ENCODE data around the gene HMOX2. TPM values are rescaled to one million over a fixed set of nuclear protein-coding genes. Genes with fewer than 3 reads are reported as not detected.

HMOX2 gene, protein sequence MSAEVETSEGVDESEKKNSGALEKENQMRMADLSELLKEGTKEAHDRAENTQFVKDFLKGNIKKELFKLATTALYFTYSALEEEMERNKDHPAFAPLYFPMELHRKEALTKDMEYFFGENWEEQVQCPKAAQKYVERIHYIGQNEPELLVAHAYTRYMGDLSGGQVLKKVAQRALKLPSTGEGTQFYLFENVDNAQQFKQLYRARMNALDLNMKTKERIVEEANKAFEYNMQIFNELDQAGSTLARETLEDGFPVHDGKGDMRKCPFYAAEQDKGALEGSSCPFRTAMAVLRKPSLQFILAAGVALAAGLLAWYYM
- 10 to 100 TPM; 32.6 to 51.2 (median 38.7) TPM for polyA plus RNA-seq (ENCODE audit: insufficient read length in 10 of 10)
- long read RNA-seq, donor 1, transcript HMOX2-208 (6 exons, 2,147 nt) = major isoform, 10 of 13 reads
- long read RNA-seq, donor 1, partial matches to known transcripts = 0 of 13 reads
- long read RNA-seq, donor 1, other reads (novel, unspliced or antisense) = 0 of 13 reads
- long read RNA-seq, donor 2, transcript HMOX2-208 (6 exons, 2,147 nt) = major isoform, 9 of 9 reads
- long read RNA-seq, donor 2, partial matches to known transcripts = 0 of 9 reads
- long read RNA-seq, donor 2, other reads (novel, unspliced or antisense) = 0 of 9 reads
- long read RNA-seq, donor 3 = 0 reads
- long read RNA-seq, donor 4, partial matches to known transcripts = 0 of 13 reads
- long read RNA-seq, donor 4, other reads (novel, unspliced or antisense) = 7 of 13 reads
- long read RNA-seq, donor 5, transcript HMOX2-208 (6 exons, 2,147 nt) = major isoform, 9 of 28 reads
- long read RNA-seq, donor 5, partial matches to known transcripts = 15 of 28 reads
- long read RNA-seq, donor 5, other reads (novel, unspliced or antisense) = 0 of 28 reads
- long read RNA-seq, donor 6, transcript HMOX2-208 (6 exons, 2,147 nt) = major isoform, 14 of 23 reads
- long read RNA-seq, donor 6, partial matches to known transcripts = 5 of 23 reads
- long read RNA-seq, donor 6, other reads (novel, unspliced or antisense) = 0 of 23 reads
- long read RNA-seq, donor 7, transcript HMOX2-208 (6 exons, 2,147 nt) = major isoform, 14 of 21 reads
- long read RNA-seq, donor 7, partial matches to known transcripts = 5 of 21 reads
- long read RNA-seq, donor 7, other reads (novel, unspliced or antisense) = 0 of 21 reads
- long read RNA-seq, donor 8, transcript HMOX2-208 (6 exons, 2,147 nt) = major isoform, 13 of 20 reads
- long read RNA-seq, donor 8, partial matches to known transcripts = 5 of 20 reads
- long read RNA-seq, donor 8, other reads (novel, unspliced or antisense) = 0 of 20 reads
- long read RNA-seq, donor 9, partial matches to known transcripts = 0 of 2 reads
- long read RNA-seq, donor 9, other reads (novel, unspliced or antisense) = 0 of 2 reads

DNA sequence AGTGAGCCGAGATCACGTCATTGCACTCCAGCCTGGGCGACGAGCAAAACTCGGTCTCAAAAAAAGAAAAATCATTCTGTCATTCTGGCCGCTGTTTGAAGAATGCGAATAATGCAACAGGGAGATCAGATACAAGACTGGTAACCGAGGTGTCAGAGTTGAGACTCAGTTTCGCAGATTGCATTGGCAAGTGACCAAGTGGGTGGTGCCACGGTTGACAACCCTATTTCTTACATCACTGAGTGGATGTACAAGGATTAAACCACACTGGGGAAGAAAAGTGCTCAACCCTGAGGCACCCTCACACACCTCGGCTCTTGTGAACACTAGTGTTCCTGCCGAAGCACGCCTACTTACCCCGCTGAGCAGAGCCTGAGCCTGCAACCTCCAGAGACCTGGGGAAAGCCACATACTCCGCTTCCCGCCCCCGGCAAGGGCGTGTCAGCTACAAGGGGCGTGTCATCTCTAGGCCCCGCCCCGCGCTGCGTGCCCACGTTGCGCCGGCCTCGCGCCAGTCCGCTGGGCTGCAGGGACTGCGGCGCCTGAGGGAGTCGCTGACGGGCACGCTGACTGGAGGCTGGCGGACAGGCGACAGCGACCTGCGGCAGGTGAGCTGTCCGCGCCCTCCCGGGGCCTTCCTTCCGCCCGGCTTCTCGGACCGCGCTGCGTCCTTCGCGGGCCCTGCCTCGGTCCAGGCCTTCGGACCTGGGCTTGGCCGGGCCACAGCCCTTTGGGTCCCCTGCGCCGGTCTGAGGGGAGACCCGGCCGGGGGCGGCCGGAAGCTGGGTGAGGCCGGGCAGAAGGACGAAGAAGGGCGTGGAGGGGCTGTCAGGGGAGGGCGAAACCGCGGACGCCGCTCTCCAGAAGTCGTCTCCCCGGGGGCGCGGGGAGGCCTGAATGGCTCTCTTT is at the start of gene HMOX2:
Gene HMOX2, plus strand, starts transcription at position 519 of the 909 bp plus-strand sequence. CDS start 29,127 bp downstream, outside the sequence.
- peak; percentile 90 to 97 (median 94) for DNase-seq

DNA sequence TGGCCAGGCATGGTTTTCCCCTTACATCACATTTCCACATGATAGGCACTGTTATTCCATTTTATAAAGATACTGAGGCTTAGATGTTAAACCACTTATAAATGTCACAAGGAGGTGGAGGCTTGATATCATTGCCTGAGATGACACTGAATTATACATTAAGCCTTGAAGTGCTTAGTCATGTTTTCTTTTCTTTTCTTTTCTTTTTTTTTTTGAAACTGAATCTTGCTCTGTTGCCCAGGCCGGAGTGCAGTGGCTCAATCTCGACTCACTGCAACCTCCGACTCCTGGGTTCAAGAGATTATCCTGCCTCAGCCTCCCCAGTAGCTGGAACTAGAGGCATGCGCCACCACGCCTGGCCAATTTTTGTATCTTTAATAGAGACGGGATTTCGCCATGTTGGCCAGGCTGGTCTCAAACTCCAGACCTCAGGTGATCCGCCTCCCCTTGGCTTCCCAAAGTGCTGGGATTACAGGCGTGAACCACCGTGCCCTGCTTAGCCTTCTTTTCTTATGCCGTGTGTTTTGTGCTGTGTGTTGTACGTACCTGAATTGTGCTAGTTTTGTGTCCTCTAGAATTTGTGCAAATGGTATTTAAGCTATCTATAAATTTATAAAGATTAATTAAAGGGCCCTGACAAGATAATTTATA is 49.4 kb upstream of the HMOX2 start:
- no peak for DNase-seq

DNA sequence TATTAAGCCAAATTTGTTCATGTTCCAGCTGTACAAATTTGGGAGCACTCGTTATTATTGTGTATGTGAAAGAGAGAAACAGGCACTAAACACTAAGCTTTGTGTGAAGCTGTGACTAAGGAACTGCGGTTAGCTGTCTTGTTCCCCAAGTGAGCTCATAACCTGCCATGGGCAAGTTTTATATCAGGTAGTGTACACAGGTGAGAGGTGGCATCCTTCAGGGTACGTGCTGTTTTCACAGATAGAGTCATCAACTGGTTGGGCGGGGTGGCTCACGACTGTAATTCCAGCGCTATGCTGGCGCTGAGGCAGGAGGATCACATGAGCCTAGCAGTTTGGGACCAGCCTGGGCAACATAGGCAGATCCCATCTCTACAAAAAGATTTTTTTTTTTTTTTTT is 47.7 kb upstream of the HMOX2 start:
- no peak for DNase-seq

DNA sequence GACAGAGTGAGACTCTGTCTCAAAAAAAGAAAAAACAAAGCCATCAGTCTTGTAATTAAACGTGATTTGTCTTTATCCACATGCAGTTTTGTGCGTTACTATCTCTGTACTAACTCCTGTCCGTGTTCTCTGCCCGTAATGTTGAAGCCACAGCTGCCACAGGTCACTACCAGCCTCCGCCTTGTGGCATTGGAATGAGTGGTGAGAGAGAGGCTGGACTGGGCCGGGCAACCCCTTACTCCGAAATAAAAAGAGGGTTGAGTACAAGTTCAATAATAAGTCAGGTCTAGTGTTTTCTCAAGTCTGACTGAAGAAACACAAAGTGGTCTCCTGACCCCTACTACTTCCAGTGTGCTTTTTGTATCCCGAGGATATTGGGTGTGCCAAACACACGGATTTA is 45.2 kb upstream of the HMOX2 start:
- no peak for DNase-seq

DNA sequence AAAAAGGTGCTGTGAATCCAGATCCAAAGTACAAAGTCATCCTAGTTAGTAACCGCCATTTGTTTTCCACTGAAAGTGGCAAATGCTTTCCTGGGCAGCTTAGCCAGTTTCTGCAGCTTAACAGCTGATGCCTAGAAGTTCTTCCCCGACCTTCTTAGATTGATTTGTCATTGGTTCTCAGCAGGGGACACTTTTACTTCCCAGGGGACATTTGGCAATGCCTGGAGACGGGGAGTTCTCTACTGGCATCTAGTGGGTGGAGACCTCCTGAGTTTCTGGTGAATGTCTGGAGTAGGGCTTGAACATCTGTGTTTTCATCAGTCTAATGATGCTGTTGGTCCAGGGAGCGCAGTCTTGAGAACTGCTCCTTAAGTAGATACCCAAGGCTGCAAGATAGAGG is 43.0 kb upstream of the HMOX2 start:
- DNase-seq = no peak

DNA sequence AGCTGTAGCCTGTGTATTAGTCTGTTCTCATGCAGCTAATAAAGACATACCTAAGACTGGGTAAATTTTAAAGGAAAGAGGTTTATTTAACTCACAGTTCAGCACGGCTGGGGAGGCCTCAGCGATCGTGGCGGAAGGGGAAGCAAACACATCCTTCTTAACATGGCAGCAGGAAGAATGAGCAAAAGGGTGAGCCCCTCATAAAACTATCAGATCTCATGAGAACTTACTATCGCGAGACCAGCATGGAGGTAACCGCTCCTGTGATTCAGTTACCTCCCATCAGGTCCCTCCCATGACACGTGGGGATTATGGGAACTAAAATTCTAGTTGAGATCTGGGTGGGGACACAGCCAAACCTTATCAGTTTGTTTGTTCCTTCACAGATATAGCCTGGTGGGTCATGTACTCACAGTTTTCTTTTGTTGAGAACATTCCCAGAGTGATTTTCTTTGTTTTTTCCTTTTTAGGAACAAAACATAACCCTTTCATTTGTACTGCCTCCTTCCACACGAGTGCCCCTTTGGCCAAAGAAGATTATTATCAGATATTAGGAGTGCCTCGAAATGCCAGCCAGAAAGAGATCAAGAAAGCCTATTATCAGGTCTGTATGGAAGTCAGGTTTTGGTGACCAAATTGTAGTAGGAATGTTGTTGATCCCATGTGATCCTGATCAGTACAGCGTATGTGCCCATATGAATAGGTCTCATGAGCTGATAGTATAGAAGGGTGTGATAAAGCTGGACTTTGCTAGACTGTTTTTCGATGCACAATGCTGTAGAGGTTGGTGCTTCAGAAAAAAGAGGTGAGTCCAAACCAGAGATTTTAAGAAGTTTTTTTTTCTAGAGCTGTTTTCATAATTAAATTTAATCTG is 42.0 kb upstream of the HMOX2 start:
- DNase-seq = no peak

DNA sequence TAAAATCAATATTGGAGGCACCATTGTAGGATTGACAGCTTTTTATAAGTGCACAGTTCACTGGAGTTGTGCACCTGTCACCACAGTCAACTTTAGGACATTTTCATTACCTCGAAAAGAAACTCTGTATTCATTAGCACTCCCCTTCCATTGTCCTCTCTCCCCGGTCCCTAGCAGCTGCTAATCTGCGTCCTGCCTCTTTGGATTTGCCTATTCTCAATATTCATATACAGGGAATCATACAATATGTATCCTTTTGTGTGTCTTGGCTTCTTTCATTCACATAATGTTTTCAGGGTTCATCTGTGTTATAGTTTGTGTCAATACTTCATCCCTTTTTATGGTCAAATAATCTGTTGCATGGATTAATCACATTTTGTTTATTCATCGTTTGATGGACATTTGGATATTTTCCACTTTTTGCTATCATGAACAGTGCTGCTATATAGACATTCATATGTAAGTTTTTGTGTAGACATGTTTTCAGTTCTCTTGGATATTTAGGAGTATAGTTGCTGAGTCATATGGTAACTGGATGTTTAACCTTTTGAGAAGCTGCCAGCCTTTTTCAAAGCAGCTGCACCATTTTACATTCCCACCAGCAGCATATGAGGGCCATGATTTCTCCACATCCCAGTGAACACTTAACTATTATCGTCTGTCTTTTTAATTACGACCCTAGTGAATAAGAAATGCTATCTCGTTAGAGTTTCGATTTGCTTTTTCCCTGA is 40.7 kb upstream of the HMOX2 start:
- DNase-seq = no peak

DNA sequence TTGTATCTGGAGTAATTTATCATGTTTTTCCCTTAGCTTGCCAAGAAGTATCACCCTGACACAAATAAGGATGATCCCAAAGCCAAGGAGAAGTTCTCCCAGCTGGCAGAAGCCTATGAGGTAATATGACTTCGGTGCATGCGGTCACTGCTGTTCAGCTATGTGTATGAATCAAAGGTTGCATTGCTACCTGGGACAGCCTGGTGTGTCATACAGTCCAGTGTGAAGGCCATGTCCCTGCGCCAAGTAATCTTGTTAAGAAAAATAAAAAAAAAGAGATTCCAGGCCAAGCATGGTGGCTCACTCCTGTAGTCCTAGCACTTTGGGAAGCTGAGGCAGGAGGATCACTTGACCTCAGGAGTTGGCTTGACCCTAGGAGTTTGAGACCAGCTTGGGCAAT is 38.8 kb upstream of the HMOX2 start:
- no peak for DNase-seq

DNA sequence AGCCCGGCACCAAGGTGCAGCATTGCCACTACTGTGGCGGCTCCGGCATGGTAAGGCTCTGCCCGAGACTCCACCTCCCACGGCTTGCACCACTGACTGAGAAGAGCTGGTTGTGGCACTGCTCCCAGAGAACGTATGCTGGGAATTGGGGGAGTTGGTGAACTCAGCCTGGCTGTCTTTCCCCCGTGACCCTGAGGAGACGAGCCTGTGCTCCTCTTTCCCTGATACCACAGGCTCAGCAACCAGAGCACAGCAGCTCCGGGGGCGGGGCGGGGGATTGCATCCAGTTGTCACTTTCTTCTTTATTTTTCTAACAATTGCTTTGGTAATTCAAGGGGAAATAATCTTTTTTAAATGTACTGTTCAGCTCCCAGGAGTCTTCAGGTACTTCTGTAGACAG is 33.8 kb upstream of the HMOX2 start:
- no peak for DNase-seq

DNA sequence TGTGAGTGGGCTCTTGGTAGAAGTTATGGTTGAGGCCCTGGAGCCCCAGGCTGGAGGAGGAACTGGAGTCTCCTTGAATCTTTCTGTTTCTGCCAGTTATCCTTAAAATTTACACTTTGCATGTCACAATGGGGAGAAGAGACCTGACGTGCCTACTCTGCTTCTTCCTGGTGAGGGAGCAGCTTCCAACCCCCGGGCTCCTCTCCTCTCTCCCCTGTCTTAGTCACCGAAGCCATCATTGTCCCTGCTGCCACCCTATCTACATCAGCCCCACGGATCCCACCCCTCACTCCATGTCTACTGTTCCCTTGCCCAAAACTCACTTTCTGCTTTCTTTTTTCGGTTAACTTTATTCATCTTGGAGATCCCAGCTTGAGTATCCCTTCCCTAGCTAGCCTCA is 32.9 kb upstream of the HMOX2 start:
- DNase-seq = no peak

DNA sequence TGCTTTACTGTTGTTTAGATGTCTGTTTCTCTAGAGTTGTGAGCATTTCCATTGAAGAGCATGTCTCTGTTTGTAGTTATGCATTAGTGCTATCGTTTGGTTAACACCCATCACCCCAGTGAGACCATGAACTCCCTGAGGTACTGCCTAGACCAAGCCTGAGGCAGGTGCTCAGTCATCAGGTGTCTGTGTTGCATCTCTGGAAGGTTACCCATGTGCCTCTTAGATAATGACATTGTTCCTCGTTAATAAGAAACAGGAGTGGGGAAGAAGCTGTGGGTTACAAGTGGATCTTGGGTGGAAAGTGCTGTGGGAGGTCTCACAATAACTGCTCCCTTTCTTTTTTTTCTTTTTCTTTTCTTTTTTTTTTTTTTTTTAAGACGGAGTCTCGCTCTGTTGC is 32.2 kb upstream of the HMOX2 start:
- no peak for DNase-seq

DNA sequence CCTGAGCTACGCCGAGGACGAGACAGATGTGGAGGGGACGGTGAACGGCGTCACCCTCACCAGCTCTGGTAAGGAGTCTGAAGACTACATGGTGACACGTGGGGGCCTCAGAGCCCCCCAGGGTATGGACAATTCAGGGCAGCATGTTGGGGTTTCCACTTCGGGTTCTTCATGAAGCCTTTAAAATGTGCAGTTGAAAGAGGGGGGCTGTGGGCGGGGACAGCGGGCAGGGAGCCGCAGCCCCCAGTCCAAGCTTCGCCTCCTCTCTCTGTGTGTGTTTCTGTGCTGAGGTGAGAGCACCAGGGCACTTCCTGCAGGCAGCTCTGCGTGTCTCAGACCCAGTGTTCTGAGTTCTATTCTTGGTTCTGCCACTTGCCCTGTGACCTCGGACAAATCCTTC is 25.8 kb upstream of the HMOX2 start:
- DNase-seq = no peak

DNA sequence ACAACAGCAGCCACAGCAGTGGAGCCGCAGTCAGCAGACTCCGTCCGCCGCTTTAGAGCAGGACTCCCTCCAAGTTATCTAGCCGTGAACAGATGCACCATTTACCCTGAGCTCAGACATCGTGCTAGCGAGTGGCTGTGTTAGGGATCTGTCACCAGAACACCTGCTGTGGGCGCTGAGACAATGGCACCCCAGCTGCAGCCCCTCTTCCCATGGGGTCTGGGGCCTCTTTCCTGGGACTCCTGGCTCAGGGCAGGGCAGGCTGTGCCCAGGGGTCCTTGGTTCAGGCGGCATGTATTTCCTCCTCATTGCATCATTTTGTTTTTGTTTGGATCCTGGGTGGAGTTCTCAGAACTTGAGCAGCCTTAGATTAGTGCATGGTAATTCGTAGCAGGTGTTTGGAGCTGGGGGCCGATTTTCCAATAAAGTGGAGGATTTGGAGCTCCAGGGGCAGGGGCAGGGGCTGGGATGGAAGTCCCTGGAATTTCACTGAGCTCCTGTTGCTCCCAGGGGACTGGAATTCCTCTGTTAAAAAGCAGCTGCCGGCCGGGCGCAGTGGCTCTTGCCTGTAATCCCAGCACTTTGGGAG is 25.2 kb upstream of the HMOX2 start:
- peak in 1 of 3 donors; percentile 51 for DNase-seq

DNA sequence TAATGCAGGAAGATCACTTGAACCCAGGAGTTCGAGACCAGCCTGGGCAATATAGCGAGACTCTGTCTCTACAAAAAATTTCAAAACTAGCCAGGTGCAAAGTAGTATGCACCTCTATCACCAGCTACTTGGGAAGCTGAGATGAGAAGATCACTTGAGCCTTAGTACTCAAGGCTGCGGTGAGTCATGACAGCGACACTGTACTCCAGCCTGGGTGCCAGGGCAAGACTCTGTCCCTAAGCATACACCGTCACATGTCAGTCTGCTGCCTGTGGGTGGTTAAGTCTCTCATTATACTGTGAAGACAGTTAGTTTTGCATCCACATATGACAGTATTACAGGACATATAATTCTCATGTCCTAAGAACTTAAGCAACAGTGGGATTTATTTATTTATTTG is 23.5 kb upstream of the HMOX2 start:
- no peak for DNase-seq

DNA sequence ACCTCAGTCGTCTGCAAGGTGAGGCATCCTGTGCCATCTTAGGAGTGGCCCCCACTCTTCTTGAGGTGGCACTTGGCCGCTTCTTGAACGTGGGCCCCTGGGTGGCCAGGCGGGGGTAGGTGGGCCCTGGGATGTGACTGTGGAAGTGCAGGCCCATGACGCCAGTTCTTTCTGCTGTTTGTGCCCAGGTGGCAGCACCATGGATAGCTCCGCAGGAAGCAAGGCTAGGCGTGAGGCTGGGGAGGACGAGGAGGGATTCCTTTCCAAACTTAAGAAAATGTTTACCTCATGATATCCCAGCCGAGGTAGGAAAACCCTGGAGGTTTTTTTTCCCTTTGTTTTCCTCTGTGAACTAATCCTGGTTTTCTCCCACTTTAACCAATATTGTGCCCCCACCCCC is 21.6 kb upstream of the HMOX2 start:
- DNase-seq = peak in 2 of 3 donors; percentile 27 to 45

DNA sequence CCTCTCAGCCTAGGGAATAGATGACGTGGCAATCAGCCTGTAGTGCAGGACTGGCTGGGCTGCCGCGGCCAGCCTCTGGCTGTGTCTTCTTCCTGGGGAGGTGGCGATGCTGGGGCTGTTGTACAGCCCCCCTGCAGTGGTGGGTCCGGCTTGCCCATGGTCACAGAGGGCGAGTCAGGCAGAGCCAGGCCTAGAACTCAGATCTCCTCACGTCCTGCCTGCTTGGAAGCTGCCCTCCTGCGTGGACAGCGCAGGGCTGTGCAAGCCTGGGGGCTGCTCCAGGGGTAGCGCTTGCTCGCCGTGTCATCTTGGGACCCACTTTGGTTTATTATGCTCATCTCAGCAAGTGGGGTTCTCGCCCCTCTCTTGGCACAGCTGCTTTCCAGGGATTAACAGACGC is 21.1 kb upstream of the HMOX2 start:
- DNase-seq = no peak

DNA sequence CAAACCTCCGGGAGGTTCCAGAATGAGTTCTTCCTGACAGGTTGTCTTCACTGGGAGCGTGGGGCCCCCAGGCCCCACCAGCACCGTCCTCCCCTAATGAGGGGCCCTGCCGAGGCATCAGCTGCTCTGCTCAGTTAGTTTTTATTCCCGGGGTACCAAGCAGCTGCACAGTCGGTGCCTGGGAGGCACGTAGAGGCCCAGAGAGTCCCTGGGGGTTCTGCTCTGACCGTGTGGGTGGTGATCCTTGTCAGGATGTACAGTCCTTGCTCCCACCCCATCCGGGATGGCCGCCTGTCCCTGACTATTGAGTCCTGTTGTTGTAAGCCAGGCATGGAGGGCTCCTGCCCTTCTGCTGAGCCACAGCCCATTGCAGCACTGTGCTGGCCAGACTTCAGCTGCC is 20.2 kb upstream of the HMOX2 start:
- no peak for DNase-seq

DNA sequence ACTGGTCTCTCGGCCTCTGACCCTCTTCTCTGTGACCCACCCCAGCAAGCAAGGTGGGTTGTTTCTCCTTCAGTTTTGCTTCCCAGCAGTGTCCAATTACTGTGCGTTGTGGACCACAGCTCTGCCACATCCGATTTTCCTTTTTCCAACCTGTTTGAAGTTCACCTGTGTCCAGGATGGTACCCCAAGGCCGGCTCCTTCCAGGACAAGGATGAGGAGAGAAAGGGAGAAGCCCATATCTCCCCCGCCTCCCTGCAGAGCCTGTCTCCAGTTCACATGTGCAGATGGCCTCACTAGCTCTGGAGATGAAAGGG is 15.3 kb upstream of the HMOX2 start:
- no peak for DNase-seq

Data from muscle of back (tissue), 13 donors.